ENCODE data around the gene MATN3. TPM values are rescaled to one million over a fixed set of nuclear protein-coding genes. Genes with fewer than 3 reads are reported as not detected.

MATN3 gene
- total RNA-seq, 1 experiment from 2014 or later = 13.5 TPM

DNA sequence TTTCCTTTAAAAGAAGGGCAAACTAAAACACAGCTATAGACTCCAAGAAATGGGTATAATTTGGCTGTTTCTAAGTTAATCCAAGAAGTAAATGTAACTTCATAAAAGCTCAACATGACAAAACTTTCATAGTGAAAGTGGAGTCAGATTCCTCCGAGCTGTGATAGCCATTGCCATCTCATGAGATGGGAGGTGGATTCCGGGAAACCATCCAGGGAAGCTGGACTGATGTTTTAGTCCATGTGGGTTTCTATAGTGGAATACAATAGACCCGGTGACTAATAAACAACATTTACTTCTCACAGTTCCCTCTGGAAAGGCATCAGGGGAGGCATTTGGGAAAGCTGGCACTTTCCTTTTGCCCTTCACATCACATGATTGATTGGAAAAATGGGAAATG, 49.0 kb upstream of the MATN3 start:
- Mint-ChIP-seq H3K9me3 (no peaks in the 10 kb centered on the region), H3K36me3 (ENCODE audit: insufficient read depth in 1 of 3, low read depth in 3 of 3) (no peaks in the 10 kb centered on the region), H3K4me1 (peaks cover 2% of the 10 kb centered on the region in 2 experiments; a peak in 1 of 4 replicates), H3K27ac (no peak overlapping the region), H3K27me3 (ENCODE audit: low read depth) (peaks cover 14% of the 10 kb centered on the region), H3K4me3 (no peak overlapping the region)
- Histone ChIP-seq H3K27ac (ENCODE audit: insufficient read length, low read depth, low read length) (no peak overlapping the region), H4K20me1 (ENCODE audit: control insufficient read depth, insufficient read depth, insufficient read length) (no peaks in the 10 kb centered on the region), H2BK20ac (ENCODE audit: low read depth, low read length, poor library complexity, severe bottlenecking) (no peak overlapping the region), H2BK15ac (ENCODE audit: low read depth, low read length) (no peak overlapping the region), H3K18ac (ENCODE audit: insufficient read length, low read depth, low read length) (no peak overlapping the region), H2BK120ac (ENCODE audit: low read depth, low read length, poor library complexity, severe bottlenecking) (no peak overlapping the region), H3K4me1 (ENCODE audit: insufficient read depth, low read length) (no peaks in the 10 kb centered on the region), H3K23me2 (ENCODE audit: insufficient read length, low read depth, low read length, poor library complexity, severe bottlenecking) (no peaks in the 10 kb centered on the region), H4K8ac (replicated peaks; ENCODE audit: insufficient read length, low read depth, low read length) (no peak overlapping the region), H4K5ac (ENCODE audit: insufficient read length, low read depth, low read length) (no peak overlapping the region), H3K79me1 (ENCODE audit: insufficient read depth, low read depth, low read length, poor library complexity, severe bottlenecking) (no peaks in the 10 kb centered on the region), H2BK5ac (ENCODE audit: insufficient read length, low read length) (no peak overlapping the region), H3T11ph (ENCODE audit: low read length) (no peak overlapping the region), H3K9ac (ENCODE audit: extremely low read depth, insufficient read length, low read length) (no peak overlapping the region), H3K27me3 (ENCODE audit: insufficient read depth, low read length) (no peaks in the 10 kb centered on the region), H3K14ac (ENCODE audit: insufficient read depth, low read length) (no peak overlapping the region), H2AFZ (ENCODE audit: low read length) (no peak overlapping the region), H3K56ac (ENCODE audit: insufficient read length, low read depth, low read length) (no peak overlapping the region), H3K4ac (ENCODE audit: low read depth, low read length) (no peak overlapping the region), H3K9me3 (ENCODE audit: control insufficient read depth, low read depth, low read length) (no peaks in the 10 kb centered on the region), H2BK12ac (ENCODE audit: insufficient read length, low read depth, low read length) (no peak overlapping the region), H3K23ac (ENCODE audit: insufficient read length, low read depth, low read length) (no peak overlapping the region), H3K4me2 (ENCODE audit: insufficient read depth, insufficient read length, low read length) (no peak overlapping the region), H4K91ac (ENCODE audit: insufficient read length, low read depth, low read length) (no peak overlapping the region), H3K79me2 (ENCODE audit: insufficient read depth, low read length) (no peaks in the 10 kb centered on the region), H2AK5ac (ENCODE audit: insufficient read length, low read length) (no peak overlapping the region)
- TF ChIP-seq, protein P1, sequence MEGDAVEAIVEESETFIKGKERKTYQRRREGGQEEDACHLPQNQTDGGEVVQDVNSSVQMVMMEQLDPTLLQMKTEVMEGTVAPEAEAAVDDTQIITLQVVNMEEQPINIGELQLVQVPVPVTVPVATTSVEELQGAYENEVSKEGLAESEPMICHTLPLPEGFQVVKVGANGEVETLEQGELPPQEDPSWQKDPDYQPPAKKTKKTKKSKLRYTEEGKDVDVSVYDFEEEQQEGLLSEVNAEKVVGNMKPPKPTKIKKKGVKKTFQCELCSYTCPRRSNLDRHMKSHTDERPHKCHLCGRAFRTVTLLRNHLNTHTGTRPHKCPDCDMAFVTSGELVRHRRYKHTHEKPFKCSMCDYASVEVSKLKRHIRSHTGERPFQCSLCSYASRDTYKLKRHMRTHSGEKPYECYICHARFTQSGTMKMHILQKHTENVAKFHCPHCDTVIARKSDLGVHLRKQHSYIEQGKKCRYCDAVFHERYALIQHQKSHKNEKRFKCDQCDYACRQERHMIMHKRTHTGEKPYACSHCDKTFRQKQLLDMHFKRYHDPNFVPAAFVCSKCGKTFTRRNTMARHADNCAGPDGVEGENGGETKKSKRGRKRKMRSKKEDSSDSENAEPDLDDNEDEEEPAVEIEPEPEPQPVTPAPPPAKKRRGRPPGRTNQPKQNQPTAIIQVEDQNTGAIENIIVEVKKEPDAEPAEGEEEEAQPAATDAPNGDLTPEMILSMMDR (conservative IDR thresholded peaks at IDR 0.05) = no peak
- WGBS (ENCODE audit: extremely low coverage, insufficient read length, low lambda C conversion rate) = no CpG with 5 or more reads among the region's 3 CpGs
- DNase-seq = no peak

All from H9 (cell line).